ENCODE results near the gene PCDHGC5.

The PCDHGC5 gene

GRCh38 chr5:141488591-141489561, at the start of gene PCDHGC5:
Gene PCDHGC5 (plus strand): TSS chr5:141489081. CDS start chr5:141489241, 160 bp downstream.
- no peak for DNase-seq

GRCh38 chr5:141439411-141440141, 49.3 kb upstream of the PCDHGC5 start:
- no peak for DNase-seq

GRCh38 chr5:141440341-141440740, 48.5 kb upstream of the PCDHGC5 start:
- no peak for DNase-seq

- DNase-seq: no peak
These were observed 47.2 kb upstream of the PCDHGC5 start for GRCh38 chr5:141441571-141442170.

- no peak for DNase-seq
These were observed 23.5 kb upstream of the PCDHGC5 start for GRCh38 chr5:141465351-141465750.

GRCh38 chr5:141475625-141476131, 13.2 kb upstream of the PCDHGC5 start, which contains the start of gene PCDHGC3:
Gene PCDHGC3 (plus strand): TSS chr5:141475966. CDS start chr5:141476117, 151 bp downstream.
- DNase-seq: no peak

- no peak for DNase-seq
These were observed 12.6 kb upstream of the PCDHGC5 start for GRCh38 chr5:141476132-141476911.

- no peak for DNase-seq
These were observed 11.8 kb upstream of the PCDHGC5 start for GRCh38 chr5:141477044-141477575.

- DNase-seq: no peak
These were observed 11.1 kb upstream of the PCDHGC5 start for GRCh38 chr5:141477815-141478214.

- no peak for DNase-seq
These were observed 10.4 kb upstream of the PCDHGC5 start for GRCh38 chr5:141478321-141478945.

GRCh38 chr5:141479776-141480175, 9.1 kb upstream of the PCDHGC5 start:
- no peak for DNase-seq

GRCh38 chr5:141483902-141484301, 5.0 kb upstream of the PCDHGC5 start:
- no peak for DNase-seq

- no peak for DNase-seq
These were observed 4.6 kb upstream of the PCDHGC5 start for GRCh38 chr5:141484310-141484640.

GRCh38 chr5:141484641-141485311, 4.1 kb upstream of the PCDHGC5 start, which contains the start of gene PCDHGC4:
Gene PCDHGC4 (plus strand): TSS chr5:141485030. CDS start chr5:141485174, 144 bp downstream.
- no peak for DNase-seq

GRCh38 chr5:141485321-141486055, 3.4 kb upstream of the PCDHGC5 start:
- DNase-seq: no peak

GRCh38 chr5:141486091-141486490, 2.8 kb upstream of the PCDHGC5 start:
- DNase-seq: no peak

GRCh38 chr5:141487131-141487530, 1.8 kb upstream of the PCDHGC5 start:
- no peak for DNase-seq

GRCh38 chr5:141489841-141490240, 960 bp downstream of the PCDHGC5 start:
- DNase-seq: no peak

GRCh38 chr5:141490271-141490670, 1.4 kb downstream of the PCDHGC5 start:
- no peak for DNase-seq

- no peak for DNase-seq
These were observed 1.9 kb downstream of the PCDHGC5 start for GRCh38 chr5:141490771-141491170.

All from KG1 (cell line).